CD4-positive, alpha-beta memory T cell (primary cell): ENCODE measurements around the gene HMOX2. TPM values are rescaled to one million over a fixed set of nuclear protein-coding genes. Genes with fewer than 3 reads are reported as not detected.

Experiments used
- CTCF ChIA-PET: fragments of 350-600 bp; sonication (Branson Sonifier 250); formaldehyde crosslinking; loops from one replicate; lab custom pipeline; 2021; ENCODE audit warnings: inconsistent platforms; ENCODE audit not compliant: partially characterized antibody; lab: Charles Lee
- POLR2A ChIA-PET: fragments of 350-600 bp; sonication (Branson Sonifier 250); formaldehyde crosslinking; loops from one replicate; lab custom pipeline; 2021; ENCODE audit not compliant: partially characterized antibody; lab: Charles Lee
- DNase-seq, 5 donors: peaks; one replicate each; pipeline versions ENCODE4 v3.0.0 to v3.0.0-alpha.2; 2020 to 2022; ENCODE audit warnings: mixed read lengths in 1 of 5
- H3K27ac ChIP-seq: one replicate; pipeline ENCODE4 v1.7.0; 2013; ENCODE audit warnings: low read depth, low read length
- H3K27me3 ChIP-seq: 2 replicates; pipeline ENCODE4 v1.7.0; 2013; ENCODE audit warnings: mild to moderate bottlenecking, low read length, moderate library complexity; ENCODE audit not compliant: insufficient read depth
- H3K36me3 ChIP-seq: 2 replicates; pipeline ENCODE4 v1.7.0; 2013; ENCODE audit warnings: mild to moderate bottlenecking, low read length, moderate library complexity; ENCODE audit not compliant: insufficient read depth
- H3K4me1 ChIP-seq: 2 replicates; pipeline ENCODE4 v1.7.0; 2013; ENCODE audit warnings: mild to moderate bottlenecking, low read length, moderate library complexity; ENCODE audit not compliant: insufficient read depth
- H3K4me3 ChIP-seq, 2 donors: one replicate each; pipeline ENCODE4 v1.7.0; 2013; ENCODE audit warnings: low read length in 2 of 2, mild to moderate bottlenecking in 1 of 2
- H3K9me3 ChIP-seq, 2 donors: one replicate each; pipeline ENCODE4 v1.7.0; 2013; ENCODE audit warnings: low read length in 2 of 2, control low read depth in 1 of 2; ENCODE audit not compliant: control insufficient read depth in 1 of 2
- H3K27ac Mint-ChIP-seq, 7 donors: one replicate each; pipeline ENCODE4 v1.8.0; 2020 to 2021; ENCODE audit warnings: mixed read lengths in 7 of 7, mild to moderate bottlenecking in 6 of 7, inconsistent platforms in 3 of 7, moderate library complexity in 3 of 7
- H3K27me3 Mint-ChIP-seq, 2 donors: one replicate each; pipeline ENCODE4 v1.8.0; 2020 to 2021; ENCODE audit warnings: mixed read lengths in 2 of 2
- H3K36me3 Mint-ChIP-seq, 2 donors: one replicate each; pipeline ENCODE4 v1.8.0; 2020 to 2021; ENCODE audit warnings: mixed read lengths in 2 of 2, inconsistent platforms in 1 of 2, mild to moderate bottlenecking in 1 of 2
- H3K4me1 Mint-ChIP-seq, 4 donors: one replicate each; pipeline ENCODE4 v1.8.0; 2020 to 2021; ENCODE audit warnings: mixed read lengths in 4 of 4, mild to moderate bottlenecking in 1 of 4
- H3K4me3 Mint-ChIP-seq, 8 donors: one replicate each; pipeline ENCODE4 v1.8.0; 2020 to 2021; ENCODE audit warnings: mixed read lengths in 8 of 8, mild to moderate bottlenecking in 7 of 8, moderate library complexity in 6 of 8, inconsistent platforms in 3 of 8
- H3K9me3 Mint-ChIP-seq, 8 donors: one replicate each; pipeline ENCODE4 v1.8.0; 2020 to 2021; ENCODE audit warnings: mixed read lengths in 8 of 8, mild to moderate bottlenecking in 5 of 8, inconsistent platforms in 3 of 8, moderate library complexity in 1 of 8
- intact Hi-C: fragments of 100-400 bp; cut with micrococcal nuclease; formaldehyde crosslinking; loops from one replicate; pipeline ENCODE4 v1.15.1; 2023
- polyA plus RNA-seq, 2 donors: library from polyadenylated mRNA; unstranded; fragments of 300-500 nt; fragmentation: Illumina TruSeq; gene quantifications; one replicate each; pipeline ENCODE4 v1.2.3, GENCODE V29; 2021
- total RNA-seq, 2 experiments: library from RNA; stranded (reverse); gene quantifications; one replicate each; pipeline ENCODE4 v1.2.3, GENCODE V29; 2021

Gene HMOX2, protein sequence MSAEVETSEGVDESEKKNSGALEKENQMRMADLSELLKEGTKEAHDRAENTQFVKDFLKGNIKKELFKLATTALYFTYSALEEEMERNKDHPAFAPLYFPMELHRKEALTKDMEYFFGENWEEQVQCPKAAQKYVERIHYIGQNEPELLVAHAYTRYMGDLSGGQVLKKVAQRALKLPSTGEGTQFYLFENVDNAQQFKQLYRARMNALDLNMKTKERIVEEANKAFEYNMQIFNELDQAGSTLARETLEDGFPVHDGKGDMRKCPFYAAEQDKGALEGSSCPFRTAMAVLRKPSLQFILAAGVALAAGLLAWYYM
- total RNA-seq (10 to 100 TPM; 64.1 to 72.4 TPM), polyA plus RNA-seq (100 to 1,000 TPM; 164 to 206 TPM)

DNA sequence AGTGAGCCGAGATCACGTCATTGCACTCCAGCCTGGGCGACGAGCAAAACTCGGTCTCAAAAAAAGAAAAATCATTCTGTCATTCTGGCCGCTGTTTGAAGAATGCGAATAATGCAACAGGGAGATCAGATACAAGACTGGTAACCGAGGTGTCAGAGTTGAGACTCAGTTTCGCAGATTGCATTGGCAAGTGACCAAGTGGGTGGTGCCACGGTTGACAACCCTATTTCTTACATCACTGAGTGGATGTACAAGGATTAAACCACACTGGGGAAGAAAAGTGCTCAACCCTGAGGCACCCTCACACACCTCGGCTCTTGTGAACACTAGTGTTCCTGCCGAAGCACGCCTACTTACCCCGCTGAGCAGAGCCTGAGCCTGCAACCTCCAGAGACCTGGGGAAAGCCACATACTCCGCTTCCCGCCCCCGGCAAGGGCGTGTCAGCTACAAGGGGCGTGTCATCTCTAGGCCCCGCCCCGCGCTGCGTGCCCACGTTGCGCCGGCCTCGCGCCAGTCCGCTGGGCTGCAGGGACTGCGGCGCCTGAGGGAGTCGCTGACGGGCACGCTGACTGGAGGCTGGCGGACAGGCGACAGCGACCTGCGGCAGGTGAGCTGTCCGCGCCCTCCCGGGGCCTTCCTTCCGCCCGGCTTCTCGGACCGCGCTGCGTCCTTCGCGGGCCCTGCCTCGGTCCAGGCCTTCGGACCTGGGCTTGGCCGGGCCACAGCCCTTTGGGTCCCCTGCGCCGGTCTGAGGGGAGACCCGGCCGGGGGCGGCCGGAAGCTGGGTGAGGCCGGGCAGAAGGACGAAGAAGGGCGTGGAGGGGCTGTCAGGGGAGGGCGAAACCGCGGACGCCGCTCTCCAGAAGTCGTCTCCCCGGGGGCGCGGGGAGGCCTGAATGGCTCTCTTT is at the start of gene HMOX2:
HMOX2 (plus strand) TSS at position 519 of the 909 bp plus-strand sequence. CDS start 29,127 bp downstream, outside the sequence.
- H3K36me3 Mint-ChIP-seq, result peaks cover 5 to 25% of the 10 kb centered on the region in 2 donors
- Histone ChIP-seq H3K4me3 (peak within 1 kb of the TSS; percentile 86 to 91), H3K27ac (peak within 1 kb of the TSS; percentile 76), H3K36me3 (peaks cover 5% of the 10 kb centered on the region), H3K4me1 (peaks cover 60% of the 10 kb centered on the region), H3K9me3 (no peaks in the 10 kb centered on the region), H3K27me3 (no peaks in the 10 kb centered on the region)
- H3K27ac Mint-ChIP-seq, result peak within 1 kb of the TSS; percentile 90 to 96 (median 95)
- peak; percentile 90 to 95 (median 92) for DNase-seq
- intact Hi-C loops, result loop anchor here (1.0 to 10.0 kb wide), 7 partner anchors 12 to 139 kb away; partner anchors contain the start of genes CDIP1, CORO7, DNAJA3 and UBALD1
- no peaks in the 10 kb centered on the region for H3K27me3 Mint-ChIP-seq
- peak within 1 kb of the TSS; percentile 92 to 95 (median 94) for H3K4me3 Mint-ChIP-seq
- H3K9me3 Mint-ChIP-seq, result peaks cover 0 to 2% (median 0%) of the 10 kb centered on the region in 8 donors
- CTCF ChIA-PET, result interaction anchor here (0.6 to 21.5 kb wide), 14 partner anchors 8 to 110 kb away, joined by 3 to 343 read pairs (median 6); no protein-coding TSS in a partner anchor
- peaks cover 26 to 55% (median 38%) of the 10 kb centered on the region in 4 donors for H3K4me1 Mint-ChIP-seq
- POLR2A ChIA-PET, result interaction anchor here (0.7 to 6.3 kb wide), 22 partner anchors 8 to 290 kb away, joined by 3 to 247 read pairs (median 6); partner anchors contain the start of genes CDIP1, CORO7 and ZNF500

DNA sequence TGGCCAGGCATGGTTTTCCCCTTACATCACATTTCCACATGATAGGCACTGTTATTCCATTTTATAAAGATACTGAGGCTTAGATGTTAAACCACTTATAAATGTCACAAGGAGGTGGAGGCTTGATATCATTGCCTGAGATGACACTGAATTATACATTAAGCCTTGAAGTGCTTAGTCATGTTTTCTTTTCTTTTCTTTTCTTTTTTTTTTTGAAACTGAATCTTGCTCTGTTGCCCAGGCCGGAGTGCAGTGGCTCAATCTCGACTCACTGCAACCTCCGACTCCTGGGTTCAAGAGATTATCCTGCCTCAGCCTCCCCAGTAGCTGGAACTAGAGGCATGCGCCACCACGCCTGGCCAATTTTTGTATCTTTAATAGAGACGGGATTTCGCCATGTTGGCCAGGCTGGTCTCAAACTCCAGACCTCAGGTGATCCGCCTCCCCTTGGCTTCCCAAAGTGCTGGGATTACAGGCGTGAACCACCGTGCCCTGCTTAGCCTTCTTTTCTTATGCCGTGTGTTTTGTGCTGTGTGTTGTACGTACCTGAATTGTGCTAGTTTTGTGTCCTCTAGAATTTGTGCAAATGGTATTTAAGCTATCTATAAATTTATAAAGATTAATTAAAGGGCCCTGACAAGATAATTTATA is 49.4 kb upstream of the HMOX2 start:
- Mint-ChIP-seq H3K4me3 (peak overlapping the region; percentile 92 to 98 (median 98)), H3K36me3 (peaks cover 0 to 28% of the 10 kb centered on the region in 2 donors), H3K4me1 (peaks cover 16 to 38% (median 28%) of the 10 kb centered on the region in 4 donors), H3K27me3 (no peaks in the 10 kb centered on the region), H3K9me3 (no peaks in the 10 kb centered on the region), H3K27ac (peak overlapping the region; percentile 98 to 100 (median 100))
- intact Hi-C loops, result no loop called here
- CTCF ChIA-PET, result interaction anchor here (1.5 kb wide), 1 partner anchor 9 kb away, joined by 4 read pairs; no protein-coding TSS in a partner anchor
- H3K27me3 ChIP-seq, result no peaks in the 10 kb centered on the region
- H3K36me3 ChIP-seq, result no peaks in the 10 kb centered on the region
- POLR2A ChIA-PET, result interaction anchor here (1.0 to 4.6 kb wide), 5 partner anchors 8 to 78 kb away, joined by 3 to 52 read pairs (median 4); partner anchors contain the start of genes CORO7 and HMOX2
- H3K9me3 ChIP-seq, result no peaks in the 10 kb centered on the region
- peak overlapping the region; percentile 98 for H3K27ac ChIP-seq
- DNase-seq, result no peak
- H3K4me3 ChIP-seq, result no peak overlapping the region
- H3K4me1 ChIP-seq, result peaks cover 28% of the 10 kb centered on the region

DNA sequence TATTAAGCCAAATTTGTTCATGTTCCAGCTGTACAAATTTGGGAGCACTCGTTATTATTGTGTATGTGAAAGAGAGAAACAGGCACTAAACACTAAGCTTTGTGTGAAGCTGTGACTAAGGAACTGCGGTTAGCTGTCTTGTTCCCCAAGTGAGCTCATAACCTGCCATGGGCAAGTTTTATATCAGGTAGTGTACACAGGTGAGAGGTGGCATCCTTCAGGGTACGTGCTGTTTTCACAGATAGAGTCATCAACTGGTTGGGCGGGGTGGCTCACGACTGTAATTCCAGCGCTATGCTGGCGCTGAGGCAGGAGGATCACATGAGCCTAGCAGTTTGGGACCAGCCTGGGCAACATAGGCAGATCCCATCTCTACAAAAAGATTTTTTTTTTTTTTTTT is 47.7 kb upstream of the HMOX2 start:
- H3K27ac ChIP-seq, result no peak overlapping the region
- no peaks in the 10 kb centered on the region for H3K27me3 ChIP-seq
- ChIA-PET CTCF (interaction anchor here (1.0 to 1.5 kb wide), 2 partner anchors 26 to 69 kb away, joined by 3 to 4 read pairs; no protein-coding TSS in a partner anchor), POLR2A (interaction anchor here (0.8 to 4.6 kb wide), 4 partner anchors 13 to 77 kb away, joined by 3 to 52 read pairs (median 4); partner anchors contain the start of genes CORO7 and HMOX2)
- H3K4me3 ChIP-seq, result no peak overlapping the region
- Mint-ChIP-seq H3K9me3 (no peaks in the 10 kb centered on the region), H3K27me3 (no peaks in the 10 kb centered on the region), H3K4me3 (peak overlapping the region in 1 of 8 donors; percentile 34), H3K27ac (peak overlapping the region in 5 of 7 donors; percentile 29 to 77 (median 72)), H3K36me3 (peaks cover 0 to 35% of the 10 kb centered on the region in 2 donors), H3K4me1 (peaks cover 16 to 42% (median 29%) of the 10 kb centered on the region in 4 donors)
- peaks cover 28% of the 10 kb centered on the region for H3K4me1 ChIP-seq
- no peaks in the 10 kb centered on the region for H3K9me3 ChIP-seq
- intact Hi-C loops, result no loop called here
- H3K36me3 ChIP-seq, result peaks cover 1% of the 10 kb centered on the region
- no peak for DNase-seq

DNA sequence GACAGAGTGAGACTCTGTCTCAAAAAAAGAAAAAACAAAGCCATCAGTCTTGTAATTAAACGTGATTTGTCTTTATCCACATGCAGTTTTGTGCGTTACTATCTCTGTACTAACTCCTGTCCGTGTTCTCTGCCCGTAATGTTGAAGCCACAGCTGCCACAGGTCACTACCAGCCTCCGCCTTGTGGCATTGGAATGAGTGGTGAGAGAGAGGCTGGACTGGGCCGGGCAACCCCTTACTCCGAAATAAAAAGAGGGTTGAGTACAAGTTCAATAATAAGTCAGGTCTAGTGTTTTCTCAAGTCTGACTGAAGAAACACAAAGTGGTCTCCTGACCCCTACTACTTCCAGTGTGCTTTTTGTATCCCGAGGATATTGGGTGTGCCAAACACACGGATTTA is 45.2 kb upstream of the HMOX2 start:
- peaks cover 16 to 34% (median 22%) of the 10 kb centered on the region in 4 donors for H3K4me1 Mint-ChIP-seq
- Histone ChIP-seq H3K27me3 (no peaks in the 10 kb centered on the region), H3K9me3 (no peaks in the 10 kb centered on the region), H3K27ac (no peak overlapping the region), H3K36me3 (peaks cover 12% of the 10 kb centered on the region), H3K4me1 (peaks cover 22% of the 10 kb centered on the region), H3K4me3 (no peak overlapping the region)
- H3K36me3 Mint-ChIP-seq, result peaks cover 12 to 48% of the 10 kb centered on the region in 2 donors
- peak overlapping the region in 3 of 7 donors; percentile 12 to 76 (median 41) for H3K27ac Mint-ChIP-seq
- ChIA-PET POLR2A (no interaction called here), CTCF (no interaction called here)
- intact Hi-C loops, result no loop called here
- no peaks in the 10 kb centered on the region for H3K9me3 Mint-ChIP-seq
- no peaks in the 10 kb centered on the region for H3K27me3 Mint-ChIP-seq
- no peak for DNase-seq
- no peak overlapping the region for H3K4me3 Mint-ChIP-seq

DNA sequence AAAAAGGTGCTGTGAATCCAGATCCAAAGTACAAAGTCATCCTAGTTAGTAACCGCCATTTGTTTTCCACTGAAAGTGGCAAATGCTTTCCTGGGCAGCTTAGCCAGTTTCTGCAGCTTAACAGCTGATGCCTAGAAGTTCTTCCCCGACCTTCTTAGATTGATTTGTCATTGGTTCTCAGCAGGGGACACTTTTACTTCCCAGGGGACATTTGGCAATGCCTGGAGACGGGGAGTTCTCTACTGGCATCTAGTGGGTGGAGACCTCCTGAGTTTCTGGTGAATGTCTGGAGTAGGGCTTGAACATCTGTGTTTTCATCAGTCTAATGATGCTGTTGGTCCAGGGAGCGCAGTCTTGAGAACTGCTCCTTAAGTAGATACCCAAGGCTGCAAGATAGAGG is 43.0 kb upstream of the HMOX2 start:
- H3K9me3 ChIP-seq, result no peaks in the 10 kb centered on the region
- intact Hi-C loops, result no loop called here
- DNase-seq, result no peak
- H3K4me1 ChIP-seq, result peaks cover 2% of the 10 kb centered on the region
- peaks cover 30% of the 10 kb centered on the region for H3K36me3 ChIP-seq
- H3K27me3 Mint-ChIP-seq, result no peaks in the 10 kb centered on the region
- no peaks in the 10 kb centered on the region for H3K27me3 ChIP-seq
- peaks cover 22 to 55% of the 10 kb centered on the region in 2 donors for H3K36me3 Mint-ChIP-seq
- POLR2A ChIA-PET, result no interaction called here
- H3K4me3 ChIP-seq, result no peak overlapping the region
- H3K9me3 Mint-ChIP-seq, result no peaks in the 10 kb centered on the region
- no peak overlapping the region for H3K4me3 Mint-ChIP-seq
- H3K4me1 Mint-ChIP-seq, result peaks cover 4 to 17% (median 9%) of the 10 kb centered on the region in 4 donors
- H3K27ac Mint-ChIP-seq, result peak overlapping the region in 3 of 7 donors; percentile 5 to 81 (median 65)
- H3K27ac ChIP-seq, result no peak overlapping the region
- CTCF ChIA-PET, result interaction anchor here (0.8 to 1.3 kb wide), 2 partner anchors 16 to 23 kb away, joined by 3 read pairs; no protein-coding TSS in a partner anchor
